ENCODE measurements around the gene LIF.

- TF ChIP-seq EZH2 (IDR thresholded peaks at IDR 0.05; ENCODE audit: low read length) (no peak), CTCF (optimal IDR thresholded peaks at IDR 0.05 in 1 of 3, IDR thresholded peaks at IDR 0.05 in 1 of 3, conservative IDR thresholded peaks at IDR 0.05 in 1 of 3; ENCODE audit: extremely low read depth in 1 of 3, insufficient read depth in 2 of 3, low read length in 3 of 3) (no peak)
These were observed 46.5 kb upstream of the LIF start for GRCh38 chr22:30293026-30293425.
